Fibroblast of the conjunctiva (primary cell): Measurements from ENCODE around the gene CA7.
A peak's percentile ranks its signal among the peaks of the same experiment; 100 is the strongest.
"Not testable (repeated sequence)": the region's sequence is repeated elsewhere in the genome, so short reads cannot be mapped to it uniquely, and the experiment has no call there.

Experiments
- DNase-seq: peaks from one replicate; pipeline ENCODE4 v3.0.0-alpha.2; 2010; ENCODE audit warnings: low read depth

The CA7 gene

GRCh38 chr16:66873685-66874055, 29.5 kb downstream of the CA7 start:
- no peak for DNase-seq

DNA sequence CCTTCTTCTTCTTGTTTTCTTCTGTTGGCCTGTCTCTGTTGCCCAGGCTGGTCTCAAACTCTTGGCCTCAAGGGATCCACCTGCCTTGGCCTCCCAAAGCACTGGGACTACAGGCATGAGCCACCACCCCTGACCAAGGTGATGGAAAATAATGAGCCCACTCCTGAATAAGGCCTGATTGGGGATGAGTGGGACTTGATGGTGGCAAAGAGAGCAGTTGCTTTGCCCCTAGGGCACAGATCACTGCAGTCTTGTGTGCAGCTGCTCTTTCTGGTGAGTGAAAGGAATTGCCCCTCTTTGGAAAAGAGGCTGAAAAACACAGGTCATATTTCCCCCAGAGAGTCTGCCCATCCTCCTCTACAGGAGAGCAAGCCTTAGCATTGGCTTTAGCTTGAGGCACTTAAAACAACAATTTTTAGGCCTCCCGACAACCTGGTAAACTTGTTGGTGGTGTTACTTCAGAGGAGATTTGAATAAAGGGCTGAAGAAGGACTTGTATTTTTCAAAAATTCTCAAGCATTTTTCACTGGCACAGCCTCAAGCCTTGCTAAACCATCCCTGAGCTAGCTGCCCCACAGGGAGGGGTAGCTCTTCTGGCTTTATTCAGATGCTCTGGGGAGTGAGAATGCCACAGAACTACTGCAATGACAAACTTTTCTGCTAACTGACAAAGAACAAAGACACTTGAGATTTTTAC, 30.0 kb downstream of the CA7 start:
- peak; percentile 27 for DNase-seq

DNA sequence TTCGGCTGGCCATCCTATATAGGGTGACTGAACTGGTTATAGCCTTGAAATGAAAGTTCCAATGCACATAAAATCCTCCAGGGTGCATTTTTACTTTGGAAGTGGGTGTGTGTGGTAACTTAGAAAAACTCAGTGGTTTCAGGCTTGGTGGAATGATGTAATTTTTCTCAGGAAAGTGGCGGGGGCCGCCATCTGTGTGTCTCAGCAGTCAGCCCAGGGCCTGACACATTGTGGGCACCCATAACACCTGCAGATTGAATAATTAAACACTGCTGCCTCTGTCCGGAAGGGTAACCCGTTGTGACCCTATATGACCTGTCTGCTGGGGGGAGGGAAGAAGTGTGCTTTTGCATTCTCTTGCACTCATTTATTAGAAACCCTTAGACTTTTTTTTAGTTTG, 33.9 kb downstream of the CA7 start:
- no peak for DNase-seq

DNA sequence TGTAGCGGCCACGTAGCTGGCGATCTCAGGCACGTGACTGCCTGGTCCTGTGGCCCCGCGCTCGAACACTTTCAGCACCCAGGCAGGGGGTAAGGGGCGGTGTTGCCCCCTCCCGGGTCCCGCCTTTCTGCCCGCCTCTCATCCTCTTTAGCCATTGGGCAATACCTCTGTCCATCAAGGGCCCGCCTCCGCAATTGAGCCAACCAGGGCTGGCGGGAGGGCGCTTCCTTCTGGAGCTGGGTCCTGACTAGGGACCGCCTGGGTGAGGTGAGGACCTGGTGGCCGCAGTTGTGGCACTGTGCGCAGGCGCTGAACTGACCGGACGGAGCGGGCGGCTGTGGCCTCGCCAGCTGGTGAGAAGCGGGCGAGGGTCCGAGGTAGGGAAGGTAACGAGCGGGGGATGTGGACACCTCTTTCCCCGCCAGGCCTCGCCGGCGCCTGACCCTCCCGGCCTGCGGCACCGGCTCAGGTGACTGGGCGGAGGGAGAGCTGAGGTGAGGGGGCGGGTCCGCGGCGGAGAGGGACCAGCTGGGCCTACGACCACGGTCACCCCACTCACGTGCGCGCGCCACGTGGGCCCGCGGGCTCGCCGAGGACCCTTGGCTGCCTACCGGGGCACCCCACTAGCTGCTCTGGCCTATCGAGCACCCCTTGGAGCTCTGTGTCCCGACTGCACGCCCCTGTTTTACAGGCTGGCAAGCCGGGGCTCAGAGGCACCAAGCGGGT, 36.2 kb downstream of the CA7 start, which contains the start of gene PDP2:
PDP2 (plus strand) TSS at position 228 of the 726 bp plus-strand sequence. CDS start 3,770 bp downstream, outside the sequence.
- peak; percentile 81 for DNase-seq

GRCh38 chr16:66881014-66881417, 36.8 kb downstream of the CA7 start:
- no peak for DNase-seq

GRCh38 chr16:66881560-66881959, 37.3 kb downstream of the CA7 start:
- no peak for DNase-seq

GRCh38 chr16:66881964-66882508, 37.8 kb downstream of the CA7 start:
- no peak for DNase-seq

DNA sequence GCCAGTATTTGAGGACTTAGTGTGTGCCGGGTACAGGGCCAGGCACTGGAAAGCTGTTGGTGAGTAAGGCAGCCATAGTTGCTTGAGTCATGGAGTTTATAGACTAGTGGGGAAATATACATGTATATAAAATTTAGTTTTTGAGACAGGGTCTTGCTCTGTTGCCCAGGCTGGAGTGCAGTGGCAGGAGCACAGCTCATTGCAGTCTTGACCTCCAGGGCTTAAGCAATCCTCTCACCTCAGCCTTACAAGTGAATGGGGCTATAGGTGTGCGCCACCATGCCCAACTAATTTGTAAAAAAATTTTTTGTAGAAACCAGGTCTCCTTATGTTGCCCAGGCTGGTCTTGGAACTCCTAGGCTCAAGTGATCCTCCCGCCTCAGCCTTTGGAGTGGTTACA, 38.5 kb downstream of the CA7 start:
- no peak for DNase-seq

GRCh38 chr16:66885491-66885890, 41.3 kb downstream of the CA7 start:
- no peak for DNase-seq

GRCh38 chr16:66886321-66886720, 42.1 kb downstream of the CA7 start:
- no peak for DNase-seq

DNA sequence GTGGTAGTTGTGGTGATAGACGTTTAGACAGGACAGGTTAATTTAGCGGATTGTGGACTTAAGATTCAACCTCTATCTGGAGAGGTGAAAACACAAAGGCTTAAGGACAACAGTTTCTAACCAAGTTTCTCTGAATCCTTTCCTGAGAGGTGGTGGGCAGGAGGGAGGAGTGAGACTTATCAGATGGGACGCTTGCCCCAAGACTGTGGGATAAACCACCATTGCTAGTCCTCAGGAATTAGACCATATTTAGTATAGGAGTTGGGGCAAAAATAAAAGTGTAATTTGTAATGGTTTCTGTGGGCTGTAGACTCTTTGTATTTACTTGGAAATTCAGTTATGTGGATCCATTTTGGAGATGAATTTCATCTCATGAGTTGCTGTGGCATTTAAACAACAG, 42.7 kb downstream of the CA7 start:
- DNase-seq, result no peak

DNA sequence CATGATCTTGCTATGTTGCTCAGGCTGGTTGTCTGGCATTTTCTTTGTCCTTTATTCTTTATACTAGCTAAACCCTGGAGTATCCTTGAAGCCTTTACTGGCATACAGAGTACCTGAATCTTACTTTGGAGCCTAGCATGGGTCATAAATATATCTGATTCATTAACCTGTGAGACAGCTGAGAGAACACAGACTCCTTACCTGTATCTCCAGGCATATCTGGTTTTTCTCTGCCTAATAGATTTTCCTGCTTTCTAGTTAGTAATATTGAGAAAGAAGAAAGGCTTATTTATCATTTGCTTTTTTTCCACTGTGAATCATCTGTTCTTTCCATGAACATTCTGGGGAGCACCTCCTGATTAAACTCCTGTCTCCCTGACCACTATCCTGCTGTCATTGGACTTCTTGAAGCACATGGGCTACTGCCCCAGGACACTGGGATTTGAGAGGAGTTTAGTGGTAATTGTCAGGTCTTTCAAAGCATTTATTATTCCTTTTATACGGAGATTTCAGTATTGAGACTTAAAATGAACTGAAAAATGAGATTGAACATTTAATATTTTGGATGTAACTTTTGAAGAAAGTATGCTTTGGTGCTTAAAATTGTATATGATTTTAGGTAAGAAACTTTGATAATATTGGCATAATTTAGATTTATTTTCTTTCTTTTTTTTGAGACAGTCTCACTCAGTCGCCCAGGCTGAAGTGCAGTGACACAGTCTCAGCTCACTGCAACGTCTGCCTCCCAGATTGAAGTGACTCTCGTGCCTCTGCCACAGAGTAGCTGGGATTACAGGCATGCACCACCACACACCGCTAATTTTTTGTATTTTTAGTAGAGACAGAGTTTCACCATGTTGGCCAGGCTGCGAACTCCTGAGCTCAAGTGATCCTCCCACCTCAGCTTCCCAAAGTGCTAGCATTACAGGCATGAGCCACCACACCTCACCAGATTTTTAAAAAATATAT, 44.7 kb downstream of the CA7 start:
- no peak for DNase-seq

DNA sequence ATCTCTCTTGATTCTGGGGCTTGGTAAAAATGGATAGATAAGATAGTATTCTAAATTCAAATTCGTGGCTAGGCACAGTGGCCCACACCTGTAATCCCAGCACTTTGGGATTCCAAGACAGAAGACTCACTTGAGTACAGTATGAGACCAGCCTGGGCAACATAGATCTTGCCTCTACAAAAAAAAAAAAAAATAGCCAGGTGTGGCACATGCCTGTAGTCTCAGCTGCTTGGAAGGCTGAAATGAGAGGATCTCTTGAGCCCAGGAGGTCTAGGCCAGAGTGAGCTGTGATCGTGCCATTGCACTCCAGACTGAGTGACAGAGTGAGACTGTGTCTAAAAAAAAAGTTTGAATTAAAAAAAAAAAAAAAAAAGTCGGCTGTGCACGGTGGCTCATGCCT, 45.4 kb downstream of the CA7 start:
- DNase-seq, result no peak

- no peak for DNase-seq
These were observed 46.6 kb downstream of the CA7 start for GRCh38 chr16:66890799-66891198.

DNA sequence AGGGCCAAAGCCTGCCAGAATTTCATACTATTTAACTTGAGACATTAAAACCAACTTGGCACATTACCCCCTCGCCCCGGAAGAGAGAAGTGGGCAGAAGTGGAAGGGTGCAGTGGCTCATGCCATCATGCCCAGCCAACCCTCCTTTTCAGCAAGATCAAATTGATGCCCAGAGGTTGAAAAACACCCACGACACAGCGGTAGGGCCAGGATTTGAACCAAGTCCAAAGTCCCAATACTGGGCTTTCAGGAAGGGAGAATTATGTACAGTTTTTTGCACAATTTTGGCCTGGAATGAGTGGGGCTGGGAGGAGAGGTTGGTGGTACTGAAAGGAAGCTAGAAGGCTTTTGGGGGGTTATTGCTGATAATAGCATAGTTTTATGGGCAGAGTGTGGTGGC, 47.1 kb downstream of the CA7 start:
- DNase-seq, result no peak

DNA sequence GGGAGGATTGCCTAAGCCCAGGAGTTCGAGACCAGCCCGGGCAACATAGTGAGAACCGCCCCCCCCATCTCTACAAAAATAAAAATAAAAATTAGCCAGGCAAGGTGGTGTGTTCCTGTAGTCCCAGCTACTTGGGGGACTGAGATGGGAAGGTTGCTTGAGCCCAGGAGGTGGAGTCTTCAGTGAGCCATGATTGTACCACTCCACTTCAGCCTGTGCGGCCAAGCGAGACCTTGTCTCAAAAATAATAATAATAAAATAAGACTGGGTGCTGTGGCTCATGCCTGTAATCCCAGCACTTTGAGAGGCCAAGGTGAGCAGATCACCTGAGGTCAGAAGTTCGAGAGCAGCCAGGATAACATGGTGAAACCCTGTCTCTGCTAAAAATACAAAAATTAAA, 47.6 kb downstream of the CA7 start:
- DNase-seq, result no peak

DNA sequence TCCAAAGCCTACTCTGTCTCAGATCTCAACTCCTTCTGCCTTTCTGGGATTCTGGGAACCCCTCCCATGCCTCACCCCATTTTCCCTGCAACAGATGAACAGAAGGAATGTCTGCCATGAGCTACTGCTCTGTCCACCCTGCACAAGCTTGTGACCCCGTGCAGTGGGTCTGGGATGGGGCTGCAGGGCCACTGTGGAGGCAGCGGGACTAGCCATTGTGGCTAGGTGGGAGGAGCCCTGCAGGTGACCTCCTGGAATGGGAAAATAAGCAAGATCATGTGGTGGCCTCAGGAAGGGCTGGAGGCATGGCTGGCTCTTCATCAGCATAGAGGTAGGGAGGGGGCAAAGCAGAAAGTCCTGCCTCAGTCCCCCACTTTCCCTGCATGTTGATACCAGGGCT, 49.8 kb downstream of the CA7 start:
- DNase-seq, result no peak

DNA sequence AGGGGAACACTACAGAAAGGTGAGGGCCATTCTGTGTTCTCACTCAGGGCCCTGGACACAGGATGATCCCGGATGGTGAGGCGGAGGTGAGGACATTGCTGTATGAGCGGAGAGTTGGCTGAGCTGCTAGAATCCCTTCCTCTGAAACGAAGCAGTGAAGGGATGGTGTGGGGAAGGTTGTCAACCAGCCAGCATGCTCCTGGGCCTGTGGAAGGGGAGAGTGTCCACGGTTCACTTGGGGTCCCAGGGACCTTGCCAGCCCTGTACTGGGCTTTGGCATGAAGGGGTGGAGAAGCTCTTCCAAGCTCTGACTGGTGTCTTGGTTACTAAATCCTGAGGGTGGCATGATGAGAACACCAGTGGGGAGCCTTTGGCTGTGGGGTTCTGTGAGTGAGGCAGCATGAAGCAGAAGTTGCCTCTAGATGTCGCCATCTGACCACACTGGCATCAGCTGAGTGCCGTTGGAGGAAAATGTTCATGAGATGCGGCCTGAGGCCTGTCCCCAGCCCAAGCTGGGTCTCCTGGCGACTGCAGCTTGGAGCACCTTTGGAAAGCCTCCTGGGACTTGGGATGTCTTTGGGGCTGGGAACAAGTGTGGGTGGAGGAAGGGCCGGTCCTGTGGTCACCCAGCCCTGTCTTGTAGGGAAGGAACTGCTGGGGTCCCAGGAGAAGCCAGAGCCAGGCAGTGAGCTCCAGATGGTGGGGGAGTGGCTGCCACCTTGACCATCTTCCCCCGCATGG, 50.9 kb downstream of the CA7 start:
- peak; percentile 62 for DNase-seq

GRCh38 chr16:66895689-66895979, 51.4 kb downstream of the CA7 start:
- no peak for DNase-seq

DNA sequence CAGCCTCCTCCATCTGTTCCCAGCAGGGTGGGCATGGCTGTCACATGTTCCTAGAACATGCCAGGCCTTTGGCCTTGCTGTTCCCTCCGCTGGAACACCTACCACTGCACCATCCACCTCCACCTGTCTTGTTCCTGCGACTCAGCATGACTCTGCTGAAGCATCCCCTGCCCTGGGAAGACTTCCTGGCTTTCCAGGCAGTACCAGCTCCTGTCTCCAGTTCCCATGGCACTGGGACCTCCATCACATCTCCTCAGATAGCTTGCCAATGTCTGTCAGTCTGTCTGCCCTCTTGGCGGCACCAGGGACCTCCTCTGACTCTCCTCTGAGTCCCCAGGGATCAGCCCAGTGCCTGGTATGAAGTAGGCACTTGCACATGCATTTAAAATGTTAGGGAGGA, 51.8 kb downstream of the CA7 start:
- DNase-seq, result no peak

DNA sequence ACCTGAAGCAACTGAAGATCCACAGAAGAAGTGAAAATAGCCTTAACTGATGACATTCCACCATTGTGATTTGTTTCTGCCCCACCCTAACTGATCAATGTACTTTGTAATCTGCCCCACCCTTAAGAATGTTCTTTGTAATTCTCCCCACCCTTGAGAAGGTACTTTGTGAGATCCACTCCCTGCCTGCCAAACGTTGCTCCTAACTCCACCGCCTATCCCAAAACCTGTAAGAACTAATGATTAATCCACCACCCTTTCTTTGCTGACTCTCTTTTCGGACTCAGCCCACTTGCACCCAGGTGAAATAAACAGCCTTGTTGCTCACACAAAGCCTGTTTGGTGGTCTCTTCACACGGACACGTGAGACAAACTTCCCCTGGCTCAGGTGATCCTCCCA, 52.5 kb downstream of the CA7 start:
- not testable (repeated sequence) for DNase-seq

DNA sequence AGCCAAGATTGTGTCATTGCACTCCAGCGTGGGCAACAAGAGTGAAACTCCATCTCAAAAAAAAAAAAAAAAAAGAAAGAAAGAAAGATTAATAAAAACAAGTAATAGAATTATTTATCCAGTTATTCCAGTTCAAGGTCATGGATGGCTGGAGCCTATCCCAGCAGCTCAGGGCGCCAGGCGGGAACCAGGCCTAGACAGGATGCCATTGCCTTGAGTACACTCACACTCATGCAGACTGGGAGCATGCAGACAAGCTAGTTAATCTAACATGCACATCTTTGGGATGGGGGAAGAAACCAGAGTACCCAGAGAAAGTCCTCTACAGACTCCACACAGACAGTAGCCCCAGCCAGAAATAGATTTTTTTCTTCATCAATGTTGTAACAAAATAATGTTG, 54.0 kb downstream of the CA7 start:
- DNase-seq, result no peak
